Hepatocyte (in vitro differentiated cells): ENCODE data around the gene SPATS2. TPM values are rescaled to one million over a fixed set of nuclear protein-coding genes. Genes with fewer than 3 reads are reported as not detected.

Source experiments
- DNase-seq: peaks from one replicate; pipeline ENCODE4 v3.0.0-alpha.2; 2016; ENCODE audit warnings: low spot score
- H2AFZ ChIP-seq: fragments of 200-600 bp; sonication (generic); 2 replicates; pipeline ENCODE4 v1.6.0; 2016; ENCODE audit warnings: antibody characterized with exemption, mild to moderate bottlenecking
- H3K27ac ChIP-seq: fragments of 200-600 bp; sonication (generic); 2 replicates; pipeline ENCODE4 v1.5.1; 2016; ENCODE audit warnings: mild to moderate bottlenecking
- H3K27me3 ChIP-seq: fragments of 200-600 bp; sonication (generic); 2 replicates; pipeline ENCODE4 v1.6.1; 2016
- H3K36me3 ChIP-seq: fragments of 200-600 bp; sonication (generic); replicated peaks from 2 replicates; pipeline ENCODE4 v1.5.1; 2016; ENCODE audit warnings: low read depth; ENCODE audit not compliant: insufficient read depth
- H3K4me1 ChIP-seq: fragments of 200-600 bp; sonication (generic); 2 replicates; pipeline ENCODE4 v1.5.1; 2016; ENCODE audit warnings: mild to moderate bottlenecking, moderate library complexity; ENCODE audit not compliant: insufficient read depth
- H3K4me2 ChIP-seq: fragments of 200-600 bp; sonication (generic); 2 replicates; pipeline ENCODE4 v1.6.0; 2016
- H3K4me3 ChIP-seq: fragments of 200-600 bp; sonication (generic); 2 replicates; pipeline ENCODE4 v1.5.1; 2016; ENCODE audit warnings: mild to moderate bottlenecking
- H3K79me2 ChIP-seq: fragments of 200-600 bp; sonication (generic); 2 replicates; pipeline ENCODE4 v1.6.0; 2017; ENCODE audit warnings: mild to moderate bottlenecking
- H3K9me2 ChIP-seq: fragments of 200-600 bp; sonication (generic); replicated peaks from 2 replicates; pipeline ENCODE4 v1.6.0; 2017; ENCODE audit warnings: mild to moderate bottlenecking; ENCODE audit not compliant: insufficient read depth
- H3K9me3 ChIP-seq: fragments of 200-600 bp; sonication (generic); 2 replicates; pipeline ENCODE4 v1.5.1; 2016; ENCODE audit warnings: low read depth, mild to moderate bottlenecking
- H4K20me1 ChIP-seq: fragments of 200-600 bp; sonication (generic); 2 replicates; pipeline ENCODE4 v1.6.0; 2016; ENCODE audit warnings: mild to moderate bottlenecking; ENCODE audit not compliant: insufficient read depth, poor library complexity, severe bottlenecking
- EZH2 ChIP-seq: fragments of 200-600 bp; sonication (generic); IDR thresholded peaks from 2 replicates; pipeline ENCODE4 v1.6.1; 2016; ENCODE audit warnings: antibody characterized with exemption, mild to moderate bottlenecking, borderline replicate concordance
- EZH2phosphoT487 ChIP-seq: fragments of 200-600 bp; sonication (generic); IDR thresholded peaks from one replicate; pipeline ENCODE4 v1.6.1; 2018; ENCODE audit warnings: antibody characterized with exemption, mild to moderate bottlenecking, low read depth, moderate library complexity; ENCODE audit not compliant: unreplicated experiment, severe bottlenecking
- WGBS: methylation state at CpG from one replicate; pipeline ENCODE4 v1.1.6; 2016; ENCODE audit warnings: low lambda C conversion rate; ENCODE audit errors: missing lambda C conversion rate; 5-methylcytosine and 5-hydroxymethylcytosine counted together
- polyA plus RNA-seq: library from polyadenylated mRNA; unstranded; fragments of >200 nt; fragmentation: Nextera tagmentation; extraction: Ambion mirVana; gene quantifications from 2 replicates; pipeline ENCODE4 v1.2.1, GENCODE V29; 2016
- total RNA-seq: library from RNA; depleted of rRNA; stranded (reverse); fragments of >200 nt; gene quantifications from 2 replicates; pipeline ENCODE4 v1.2.3, GENCODE V29; 2014
- TF ChIP-seq, protein P1 (sequence below): fragments of 200-600 bp; sonication (generic); IDR thresholded peaks from 2 replicates; pipeline ENCODE4 v1.5.1; 2016; ENCODE audit warnings: antibody characterized with exemption, mild to moderate bottlenecking; ENCODE audit not compliant: poor library complexity

Gene SPATS2
- total and polyA plus RNA-seq, 2 experiments from 2014 or later: 24.9 to 39.8 TPM

DNA sequence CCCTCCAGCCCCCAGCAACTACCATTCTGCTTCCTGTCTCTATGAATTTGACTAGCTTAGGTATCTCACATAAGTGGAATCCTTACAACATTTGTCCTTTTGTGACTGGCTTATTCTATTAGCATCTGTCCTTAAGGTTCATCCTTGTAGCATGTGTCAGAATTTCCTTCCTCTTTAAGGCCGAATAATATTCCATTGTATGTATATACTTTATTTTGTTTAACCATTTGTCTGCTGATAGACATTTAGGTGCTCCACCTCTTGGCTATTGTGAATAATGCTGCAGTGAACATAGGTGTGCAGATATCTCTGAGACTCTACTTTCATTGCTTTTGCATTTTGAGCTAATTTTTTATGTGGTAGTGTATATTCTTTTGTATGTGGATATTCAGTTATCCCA lies 75.7 kb downstream of the SPATS2 start:
- TF ChIP-seq EZH2phosphoT487: no peak
- TF ChIP-seq, protein P1, sequence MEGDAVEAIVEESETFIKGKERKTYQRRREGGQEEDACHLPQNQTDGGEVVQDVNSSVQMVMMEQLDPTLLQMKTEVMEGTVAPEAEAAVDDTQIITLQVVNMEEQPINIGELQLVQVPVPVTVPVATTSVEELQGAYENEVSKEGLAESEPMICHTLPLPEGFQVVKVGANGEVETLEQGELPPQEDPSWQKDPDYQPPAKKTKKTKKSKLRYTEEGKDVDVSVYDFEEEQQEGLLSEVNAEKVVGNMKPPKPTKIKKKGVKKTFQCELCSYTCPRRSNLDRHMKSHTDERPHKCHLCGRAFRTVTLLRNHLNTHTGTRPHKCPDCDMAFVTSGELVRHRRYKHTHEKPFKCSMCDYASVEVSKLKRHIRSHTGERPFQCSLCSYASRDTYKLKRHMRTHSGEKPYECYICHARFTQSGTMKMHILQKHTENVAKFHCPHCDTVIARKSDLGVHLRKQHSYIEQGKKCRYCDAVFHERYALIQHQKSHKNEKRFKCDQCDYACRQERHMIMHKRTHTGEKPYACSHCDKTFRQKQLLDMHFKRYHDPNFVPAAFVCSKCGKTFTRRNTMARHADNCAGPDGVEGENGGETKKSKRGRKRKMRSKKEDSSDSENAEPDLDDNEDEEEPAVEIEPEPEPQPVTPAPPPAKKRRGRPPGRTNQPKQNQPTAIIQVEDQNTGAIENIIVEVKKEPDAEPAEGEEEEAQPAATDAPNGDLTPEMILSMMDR: no peak
- TF ChIP-seq EZH2: no peak
- peaks cover 85% of the 10 kb centered on the region for H3K79me2 ChIP-seq

DNA sequence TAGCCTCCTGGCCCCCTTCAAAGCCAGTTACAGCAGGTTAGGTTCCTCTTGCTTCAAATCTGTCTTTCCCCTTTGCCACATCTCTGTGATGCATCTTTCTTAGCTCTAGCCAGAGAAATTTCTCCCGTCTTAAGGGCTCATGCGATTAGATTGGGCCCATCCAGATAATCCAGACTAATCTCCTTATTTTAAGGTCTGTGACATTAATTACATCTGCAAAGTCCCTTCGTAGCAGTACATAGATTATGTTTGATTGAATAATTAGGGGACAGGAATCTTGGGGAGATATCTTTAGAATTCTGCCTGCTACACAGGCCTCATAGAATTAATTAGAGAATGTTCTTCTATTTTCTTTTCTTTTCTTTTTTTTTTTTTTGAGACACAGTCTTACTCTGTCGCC lies 79.3 kb downstream of the SPATS2 start:
- 93% methylated on average over 4 of the region's 4 CpGs for WGBS
- Histone ChIP-seq H3K27me3 (no peaks in the 10 kb centered on the region), H4K20me1 (no peaks in the 10 kb centered on the region), H3K9me2 (no peaks in the 10 kb centered on the region), H3K4me1 (no peaks in the 10 kb centered on the region), H2AFZ (no peak overlapping the region), H3K36me3 (no peaks in the 10 kb centered on the region), H3K9me3 (no peaks in the 10 kb centered on the region), H3K79me2 (peaks cover 83% of the 10 kb centered on the region), H3K4me3 (no peak overlapping the region), H3K27ac (no peak overlapping the region), H3K4me2 (no peak overlapping the region)
- DNase-seq: no peak
- TF ChIP-seq, protein P1: no peak
- TF ChIP-seq EZH2phosphoT487: no peak
- no peak for TF ChIP-seq EZH2

More for the DNA sequence above, 75.7 kb downstream of the SPATS2 start:
- no peak overlapping the region for H3K4me3 ChIP-seq
- no peaks in the 10 kb centered on the region for H3K27me3 ChIP-seq
- no peaks in the 10 kb centered on the region for H3K4me1 ChIP-seq
- H2AFZ ChIP-seq: no peak overlapping the region
- H3K9me2 ChIP-seq: no peaks in the 10 kb centered on the region
- no peak overlapping the region for H3K27ac ChIP-seq
- peaks cover 2% of the 10 kb centered on the region for H4K20me1 ChIP-seq
- no peak for DNase-seq
- 96% methylated on average over 1 of the region's 1 CpG for WGBS
- no peaks in the 10 kb centered on the region for H3K9me3 ChIP-seq
- H3K4me2 ChIP-seq: no peak overlapping the region
- H3K36me3 ChIP-seq: no peaks in the 10 kb centered on the region

DNA sequence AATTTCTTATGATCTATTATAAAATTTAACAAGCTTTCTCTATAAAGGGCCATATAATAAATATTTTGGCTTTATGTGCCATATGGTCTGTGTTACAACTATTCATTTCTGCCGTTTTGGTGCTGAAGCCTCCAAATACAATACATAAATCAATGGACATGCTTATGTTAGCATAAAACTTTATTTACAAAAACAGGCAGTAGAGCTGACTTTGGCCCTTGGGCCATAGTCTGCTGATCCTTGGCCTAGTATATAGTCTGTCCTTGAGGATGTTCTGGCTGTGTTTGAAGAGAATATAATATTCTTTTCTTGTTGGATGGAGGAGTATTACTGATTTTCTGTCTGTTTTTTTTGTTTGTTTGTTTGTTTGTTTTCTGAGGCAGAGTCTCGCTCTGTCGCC lies 81.6 kb downstream of the SPATS2 start:
- 96% methylated on average over 3 of the region's 3 CpGs for WGBS
- DNase-seq: no peak
- no peak overlapping the region for H3K27ac ChIP-seq
- no peaks in the 10 kb centered on the region for H3K27me3 ChIP-seq
- no peak overlapping the region for H2AFZ ChIP-seq
- no peak overlapping the region for H3K4me3 ChIP-seq
- no peaks in the 10 kb centered on the region for H3K4me1 ChIP-seq
- H4K20me1 ChIP-seq: no peaks in the 10 kb centered on the region
- H3K79me2 ChIP-seq: peaks cover 79% of the 10 kb centered on the region
- no peaks in the 10 kb centered on the region for H3K36me3 ChIP-seq
- H3K9me3 ChIP-seq: no peaks in the 10 kb centered on the region
- TF ChIP-seq EZH2: no peak
- no peak for TF ChIP-seq EZH2phosphoT487
- TF ChIP-seq, protein P1: no peak
- H3K4me2 ChIP-seq: no peak overlapping the region
- H3K9me2 ChIP-seq: no peaks in the 10 kb centered on the region
